Pericardium fibroblast (primary cell): ENCODE data around the gene SKAP1. TPM values are rescaled to one million over a fixed set of nuclear protein-coding genes. Genes with fewer than 3 reads are reported as not detected.

Experiments
- total RNA-seq: library from RNA; depleted of rRNA; stranded (reverse); fragments of >200 nt; gene quantifications from 2 replicates; pipeline ENCODE4 v1.2.3, GENCODE V29; 2015

The SKAP1 gene
- not detected in 2 replicates for total RNA-seq

GRCh38 chr17:48429638-48430586 lies at the start of gene SKAP1:
SKAP1 (minus strand) TSS chr17:48430214.

DNA sequence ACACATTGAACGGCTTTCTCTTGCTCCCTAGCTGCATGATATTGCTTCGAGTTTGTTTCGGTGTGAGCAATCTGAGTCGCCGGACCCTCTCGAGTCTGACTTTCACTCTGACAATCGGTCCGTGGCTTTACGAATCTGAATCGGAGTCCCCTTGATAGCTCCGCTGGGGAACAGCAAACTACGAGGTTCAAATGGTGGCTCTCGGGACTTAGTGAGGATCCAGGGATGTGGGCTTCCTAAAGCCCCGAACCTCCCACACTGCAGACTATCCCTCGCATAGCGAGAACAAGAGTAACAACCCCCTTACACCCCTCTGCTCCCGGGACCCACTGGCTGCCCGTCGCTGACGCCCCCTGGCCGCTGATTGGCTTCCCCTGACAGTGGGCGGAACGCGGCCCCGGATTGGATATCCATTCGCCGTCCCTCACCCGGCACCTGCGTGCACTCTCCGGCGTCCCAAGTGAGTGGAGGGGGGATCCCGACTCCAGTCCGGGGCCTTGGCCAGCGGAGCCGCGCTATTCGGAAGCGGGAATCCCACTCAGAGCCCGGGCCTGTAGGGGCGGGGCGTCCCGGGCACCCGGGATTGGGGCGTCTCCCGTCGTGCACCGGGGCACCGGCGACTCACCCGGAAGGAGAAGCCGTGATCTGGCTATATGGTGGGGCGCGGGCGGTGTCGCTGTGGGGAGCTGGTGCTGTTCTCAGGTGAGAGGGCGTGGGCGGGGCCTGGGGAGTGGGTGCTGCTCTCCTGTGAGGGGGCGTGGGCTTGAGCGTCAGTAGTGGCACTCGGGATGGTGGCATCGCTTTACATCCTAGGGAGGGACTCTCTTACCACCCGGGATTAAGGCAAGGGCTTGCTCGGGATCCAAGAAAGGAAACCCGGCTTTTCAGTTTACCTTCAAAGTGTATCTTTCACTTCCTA lies 322.6 kb downstream of the SKAP1 start, which contains the start of gene SNX11:
SNX11 (plus strand) TSS at position 630 of the 919 bp plus-strand sequence. CDS start 4,278 bp downstream, outside the sequence.

DNA sequence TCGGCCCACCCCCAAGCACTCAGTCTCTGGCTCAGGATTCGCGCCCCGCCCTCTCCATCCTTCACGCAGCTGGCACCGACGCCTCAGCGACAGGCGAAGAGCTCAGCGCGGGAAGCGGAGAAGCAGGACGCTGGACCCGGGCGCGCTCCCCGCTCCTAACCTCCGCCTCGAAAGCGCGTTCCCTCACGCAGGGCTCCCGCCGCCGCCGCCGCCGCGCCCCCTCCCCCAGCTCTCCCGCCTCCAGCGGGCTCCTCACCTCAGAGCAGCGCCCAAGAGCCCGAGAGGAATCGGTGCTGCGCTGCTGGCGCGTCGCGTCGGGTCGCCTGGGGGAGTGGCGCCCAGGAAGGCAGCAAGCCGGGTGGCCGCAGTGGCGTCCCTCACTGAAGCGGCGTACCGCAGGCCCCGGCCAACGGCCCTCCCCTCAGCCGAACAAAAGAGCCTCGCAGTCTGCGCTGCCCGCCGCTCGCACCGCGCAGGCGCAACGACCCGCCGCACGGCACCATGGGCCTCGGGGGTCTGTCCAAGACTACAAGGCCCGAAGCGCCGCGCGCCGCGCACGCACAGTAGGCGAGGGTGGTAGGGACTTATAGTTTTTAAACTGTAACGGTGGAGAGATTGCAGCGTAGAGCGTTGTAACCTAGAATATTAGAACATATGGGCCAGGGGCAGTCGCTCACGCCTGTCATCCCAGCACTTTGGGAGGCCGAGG lies 328.8 kb downstream of the SKAP1 start, which contains the start of gene CBX1:
CBX1 (minus strand) TSS at position 467 of the 709 bp plus-strand sequence. CDS start 24,474 bp downstream, outside the sequence.

Other genes with a start within 250 kb of the SKAP1 start
- gene HOXB1, start 100.8 kb upstream of the SKAP1 start, total RNA-seq, result not detected in 2 replicates
- 20.5 and 21.0 TPM in 2 replicates for gene HOXB2, start 114.9 kb upstream of the SKAP1 start, total RNA-seq
- gene HOXB4, start 148.1 kb upstream of the SKAP1 start, total RNA-seq, result 1.1 and 4.5 TPM in 2 replicates
- gene HOXB3, start 160.0 kb upstream of the SKAP1 start, total RNA-seq, result 4.1 and 14.0 TPM in 2 replicates
- gene HOXB5, start 163.6 kb upstream of the SKAP1 start, total RNA-seq, result 0.12 and 0.43 TPM in 2 replicates
- gene HOXB6, start 174.8 kb upstream of the SKAP1 start, total RNA-seq, result 2.2 and 12.2 TPM in 2 replicates
- 0.70 and 7.3 TPM in 2 replicates for gene HOXB7, start 180.8 kb upstream of the SKAP1 start, total RNA-seq
- 0.47 and 1.0 TPM in 2 replicates for gene HOXB8, start 185.1 kb upstream of the SKAP1 start, total RNA-seq
- 2.8 TPM in 1 of 2 replicates, not detected in the other for gene HOXB9, start 196.1 kb upstream of the SKAP1 start, total RNA-seq